ENCODE measurements around the gene STK32B.
"Not testable (repeated sequence)": the region's sequence is repeated elsewhere in the genome, so short reads cannot be mapped to it uniquely, and the experiment has no call there.

STK32B gene

DNA sequence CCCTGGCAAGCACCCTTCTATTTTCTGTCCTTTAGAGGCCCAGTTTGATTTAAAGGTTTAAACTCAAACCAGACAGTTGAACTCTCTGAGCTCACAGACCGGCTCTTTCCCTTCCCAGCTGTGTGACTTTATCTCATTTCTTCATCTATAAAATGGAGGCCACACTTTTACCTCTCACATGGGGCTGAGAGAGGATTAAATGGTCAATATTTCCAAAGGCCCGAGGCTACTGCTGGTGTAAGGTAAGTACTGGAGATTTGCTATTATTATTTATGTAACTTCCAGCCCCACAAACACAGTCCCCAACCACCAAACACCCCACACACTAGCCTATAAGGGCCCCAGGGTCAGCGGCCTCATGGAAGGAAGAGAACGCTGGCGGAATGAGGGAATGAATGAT lies 18.5 kb upstream of the STK32B start:
- DNase-seq: no peak

DNA sequence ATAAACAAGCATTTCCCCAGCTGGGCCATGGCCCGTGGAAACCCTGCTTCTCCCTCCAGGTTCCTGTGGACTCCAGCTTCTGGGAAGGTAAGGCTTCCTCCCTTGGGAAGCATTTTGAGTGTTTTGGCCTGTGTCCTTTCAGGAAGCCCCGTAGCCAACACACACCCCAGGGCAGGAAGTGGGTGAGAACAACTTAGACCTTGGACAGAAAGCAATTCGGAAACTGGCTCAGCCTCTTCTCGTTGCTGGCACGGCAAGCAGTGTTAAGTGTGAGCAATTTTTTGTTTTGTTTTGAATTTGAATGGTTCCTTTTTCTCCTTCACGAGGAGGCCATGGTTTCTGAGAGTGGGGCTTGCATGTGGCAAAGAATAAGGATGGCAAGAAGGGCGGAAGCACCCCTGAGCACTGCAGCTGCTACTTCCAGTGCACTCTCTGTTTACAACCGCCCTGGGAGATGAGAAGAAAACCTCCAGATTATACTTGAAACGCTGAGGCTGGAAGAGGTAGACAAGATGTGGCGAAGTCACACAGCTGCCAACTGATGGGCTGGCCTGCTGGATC lies 17.9 kb upstream of the STK32B start:
- DNase-seq: no peak

GRCh38 chr4:5034206-5034605 lies 17.1 kb upstream of the STK32B start:
- DNase-seq: no peak

DNA sequence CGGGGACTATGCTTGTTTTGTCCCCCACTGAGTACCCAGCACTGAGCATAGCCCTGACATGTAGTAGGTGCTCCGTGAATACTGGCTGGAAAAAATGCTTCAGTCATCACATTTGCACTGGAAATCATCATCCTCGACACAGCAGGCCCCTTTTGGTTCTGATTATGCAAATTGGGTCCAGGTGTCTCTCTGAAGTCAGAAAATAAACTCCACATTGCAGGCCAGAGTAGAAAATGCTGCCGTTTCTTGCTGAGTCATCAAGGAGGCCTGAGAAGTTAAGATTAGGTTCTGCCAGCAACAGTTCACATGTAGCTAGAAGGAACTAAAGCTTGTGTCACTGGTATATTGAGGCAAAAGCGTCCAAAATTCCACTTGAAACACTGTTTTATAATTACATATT lies 15.0 kb upstream of the STK32B start:
- no peak for DNase-seq

DNA sequence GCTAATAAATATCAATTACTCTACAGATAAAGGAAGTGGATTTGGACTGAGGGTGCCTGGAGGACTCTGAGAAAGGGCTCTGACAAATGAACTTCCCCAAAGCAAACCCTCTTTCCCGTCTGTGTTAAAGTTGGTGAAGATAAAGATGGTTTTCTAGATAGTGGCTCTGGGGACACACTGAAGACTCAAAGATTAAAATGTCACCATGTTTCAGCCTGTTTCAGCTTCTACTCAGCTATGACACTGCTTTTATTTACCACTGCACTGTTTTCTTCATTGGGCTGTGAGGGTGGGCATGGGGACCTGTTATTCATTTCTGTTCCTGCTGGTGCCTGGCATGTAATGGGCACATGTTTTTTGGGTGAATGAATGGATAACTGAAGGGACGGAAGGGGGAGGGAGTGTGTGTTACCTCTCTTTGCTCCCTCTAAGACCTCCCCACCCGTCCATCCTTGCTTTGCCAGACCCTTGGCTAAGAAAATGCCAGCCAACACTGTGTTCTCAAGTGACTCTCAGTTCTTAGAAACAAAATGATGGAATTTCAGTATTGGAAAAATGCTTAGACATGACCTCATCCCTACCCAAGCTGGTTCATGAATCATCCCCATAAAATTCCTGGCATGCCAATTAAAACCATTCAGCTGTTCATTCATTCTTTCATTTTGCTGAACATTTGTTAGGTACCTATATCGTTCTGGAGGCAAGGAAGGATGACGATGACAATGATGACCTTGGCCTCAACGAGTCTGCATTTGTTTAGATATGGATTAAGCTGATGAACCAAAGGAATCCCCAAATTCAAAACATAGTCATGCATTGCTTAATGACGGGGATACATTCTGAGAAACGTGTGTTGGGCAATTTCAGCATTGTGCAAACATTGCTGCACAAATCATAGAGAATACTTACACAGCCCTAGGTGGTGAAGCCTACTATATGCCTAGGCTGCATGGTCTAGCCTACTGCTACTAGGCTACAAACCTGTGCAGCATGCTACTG lies 13.4 kb upstream of the STK32B start:
- DNase-seq: no peak

- DNase-seq: no peak
Measured at GRCh38 chr4:5039800-5040199, 11.5 kb upstream of the STK32B start.

DNA sequence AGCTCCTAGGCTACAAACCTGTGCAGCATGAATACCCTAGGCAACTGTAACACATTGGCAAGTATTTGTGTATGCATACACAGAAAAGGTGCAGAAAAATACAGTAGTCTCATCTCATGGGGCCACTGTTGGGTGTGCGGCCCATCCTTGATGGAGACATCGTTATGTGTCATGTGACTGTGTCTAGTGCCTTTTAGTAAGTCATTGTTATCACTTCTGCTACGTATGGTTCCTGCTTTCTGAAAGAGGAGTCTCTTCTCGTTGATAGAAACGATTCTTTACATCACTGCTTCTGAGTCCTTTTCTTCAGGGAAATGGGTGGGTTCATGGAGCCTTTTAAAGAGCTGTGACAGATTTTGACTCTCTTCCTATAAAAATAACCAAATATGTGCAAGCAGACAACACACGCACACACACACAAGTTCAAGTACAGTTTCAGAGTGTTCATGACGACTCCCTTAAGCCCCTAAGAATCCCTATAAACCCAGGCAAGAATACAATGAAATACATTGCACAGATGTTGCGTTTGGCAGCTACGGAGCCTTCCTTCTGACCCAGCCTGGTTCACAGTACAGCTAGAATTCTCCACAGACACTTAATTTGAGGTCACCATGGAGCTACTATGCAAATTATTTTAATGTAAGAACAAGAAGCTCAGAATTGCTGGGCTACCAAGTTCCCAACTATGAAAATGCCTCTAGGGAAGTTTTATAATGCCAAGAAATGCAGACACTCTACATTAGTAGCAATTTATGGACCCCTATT lies 10.2 kb upstream of the STK32B start:
- DNase-seq: no peak

DNA sequence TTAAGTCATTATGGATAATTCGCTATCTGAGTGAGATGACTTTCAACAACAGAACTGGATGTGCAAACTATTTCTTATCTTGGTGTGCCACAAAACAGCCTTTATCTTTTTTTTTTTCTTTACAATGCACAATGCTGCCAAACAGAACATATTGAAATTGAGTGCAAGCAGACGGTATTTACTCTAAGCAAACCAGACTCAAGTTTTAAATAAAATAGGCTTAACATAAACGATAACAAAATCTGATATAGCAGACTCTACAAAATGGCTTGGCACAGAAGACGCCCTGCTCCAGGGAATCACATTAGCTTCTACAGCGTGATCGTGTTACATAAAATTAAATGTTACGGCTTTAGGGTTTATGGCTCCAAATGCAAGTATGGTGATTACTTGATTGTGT lies 9.6 kb upstream of the STK32B start:
- DNase-seq: no peak

DNA sequence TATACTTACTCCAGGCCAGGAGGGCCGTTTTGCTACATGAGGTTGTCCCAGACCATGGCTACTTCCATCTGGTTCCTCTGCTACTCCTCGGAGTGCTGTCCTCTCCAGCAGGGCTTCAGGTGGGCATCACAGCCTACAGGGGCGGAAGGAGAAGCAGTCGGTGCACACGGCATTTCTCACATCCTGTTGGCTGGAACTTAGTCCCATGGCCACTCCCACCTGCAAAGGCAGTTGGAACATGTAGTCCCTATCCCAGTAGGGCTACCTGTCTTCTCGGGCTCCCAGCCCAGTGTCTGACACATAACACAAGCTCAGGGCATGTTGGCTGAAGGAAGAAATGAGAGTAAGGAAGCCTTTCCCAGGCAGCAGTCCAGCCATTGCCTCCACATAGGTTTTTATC lies 7.7 kb upstream of the STK32B start:
- DNase-seq: no peak

DNA sequence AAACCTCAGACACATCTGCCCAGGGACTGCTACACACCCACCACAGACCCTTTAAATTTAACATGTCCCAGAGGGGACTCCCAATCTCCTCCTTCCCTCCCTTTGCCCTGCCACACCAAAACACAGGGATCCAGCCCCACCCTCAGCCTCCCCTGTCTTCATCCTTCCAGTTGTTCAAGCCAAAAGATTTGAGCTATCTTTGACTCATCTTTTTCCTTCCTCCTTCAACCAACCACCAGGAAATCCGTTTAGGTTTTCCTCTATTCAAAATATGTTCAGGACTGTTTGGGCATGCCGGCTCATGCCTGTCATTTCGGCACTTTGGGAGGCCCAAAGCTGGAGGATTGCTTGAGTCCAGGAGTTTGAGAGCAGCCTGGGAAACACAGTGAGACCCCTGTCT lies 6.9 kb upstream of the STK32B start:
- no peak for DNase-seq

DNA sequence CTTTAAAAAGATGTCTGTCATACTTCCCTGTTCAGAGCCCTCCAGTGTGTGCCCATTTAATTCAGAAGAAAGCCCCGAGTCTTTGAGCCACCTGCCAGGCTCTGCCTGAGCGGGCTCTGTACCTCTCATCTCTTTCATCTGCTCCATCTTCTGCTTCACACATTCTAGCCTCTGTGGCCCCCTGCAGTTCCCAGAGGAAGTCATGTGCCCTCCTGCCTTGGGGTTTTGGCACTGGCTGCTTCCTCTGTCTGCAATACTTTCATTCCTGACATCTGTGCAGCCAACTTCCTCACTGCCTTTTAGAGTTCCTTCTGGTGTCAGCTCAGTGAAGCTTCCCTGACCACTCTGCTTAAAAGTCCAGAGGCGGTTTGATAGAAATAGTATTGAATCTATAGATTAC lies 6.2 kb upstream of the STK32B start:
- no peak for DNase-seq

GRCh38 chr4:5048721-5049120 lies 2.6 kb upstream of the STK32B start:
- no peak for DNase-seq

DNA sequence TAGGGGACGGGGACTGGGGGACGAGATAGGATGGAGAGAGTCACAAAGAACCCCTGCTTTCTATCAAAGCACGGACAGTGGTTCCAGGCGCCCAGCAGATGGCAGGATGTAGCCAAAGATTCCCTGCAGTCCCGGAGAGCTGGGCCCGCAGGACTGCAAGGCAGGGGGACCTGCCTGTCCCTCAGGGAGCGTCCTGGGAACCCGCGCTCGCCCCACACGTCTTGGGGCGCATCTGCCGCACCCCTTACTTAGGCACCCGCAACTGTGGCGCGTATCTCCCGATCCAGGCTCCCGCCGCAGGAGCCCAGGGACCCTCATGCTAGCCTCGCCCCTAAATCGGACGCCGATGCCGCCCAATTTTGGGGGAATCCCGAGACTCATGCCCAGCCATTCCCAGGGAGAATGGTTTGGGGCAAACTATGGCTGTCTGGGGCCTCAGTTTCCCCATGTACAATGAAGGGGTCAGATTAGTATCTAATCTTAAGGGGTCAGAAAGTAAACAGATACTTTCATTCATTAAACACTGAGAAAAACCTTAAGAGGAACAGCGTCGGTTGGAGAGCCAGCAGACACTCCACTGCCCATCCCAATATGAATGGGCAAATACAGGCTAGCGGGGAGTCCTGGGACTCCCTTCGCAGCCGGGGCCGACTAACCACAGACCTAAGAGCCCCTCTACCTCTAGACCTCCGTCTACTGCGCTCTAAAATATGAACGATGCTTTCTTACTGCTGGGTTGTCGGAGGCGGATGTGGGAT lies 581 bp upstream of the STK32B start:
- DNase-seq: peak; percentile 7

DNA sequence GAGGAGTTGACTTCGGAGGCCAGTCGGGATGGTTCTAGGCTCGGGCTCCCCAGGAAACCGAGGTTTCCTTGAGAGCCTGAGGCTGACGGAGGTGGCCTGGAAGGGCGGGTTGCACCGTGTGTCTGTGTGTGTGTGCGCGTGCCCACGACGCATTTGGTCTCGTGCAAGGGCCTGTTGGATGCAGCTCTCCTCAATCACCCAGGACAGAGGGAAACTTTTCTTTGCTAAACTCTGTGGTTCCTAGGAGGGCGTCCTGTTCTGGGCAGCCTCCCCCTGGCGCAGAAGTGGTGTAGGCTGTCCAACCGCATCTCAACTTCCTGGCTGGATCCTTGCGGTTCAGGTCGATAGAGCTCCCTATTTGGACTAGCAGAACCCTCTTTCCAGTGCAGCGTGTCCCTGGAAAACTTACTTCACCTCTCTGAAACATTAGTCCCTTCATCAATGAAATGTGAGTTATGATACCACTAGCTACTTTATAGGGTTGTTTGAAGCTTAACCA lies 973 bp downstream of the STK32B start:
- no peak for DNase-seq

DNA sequence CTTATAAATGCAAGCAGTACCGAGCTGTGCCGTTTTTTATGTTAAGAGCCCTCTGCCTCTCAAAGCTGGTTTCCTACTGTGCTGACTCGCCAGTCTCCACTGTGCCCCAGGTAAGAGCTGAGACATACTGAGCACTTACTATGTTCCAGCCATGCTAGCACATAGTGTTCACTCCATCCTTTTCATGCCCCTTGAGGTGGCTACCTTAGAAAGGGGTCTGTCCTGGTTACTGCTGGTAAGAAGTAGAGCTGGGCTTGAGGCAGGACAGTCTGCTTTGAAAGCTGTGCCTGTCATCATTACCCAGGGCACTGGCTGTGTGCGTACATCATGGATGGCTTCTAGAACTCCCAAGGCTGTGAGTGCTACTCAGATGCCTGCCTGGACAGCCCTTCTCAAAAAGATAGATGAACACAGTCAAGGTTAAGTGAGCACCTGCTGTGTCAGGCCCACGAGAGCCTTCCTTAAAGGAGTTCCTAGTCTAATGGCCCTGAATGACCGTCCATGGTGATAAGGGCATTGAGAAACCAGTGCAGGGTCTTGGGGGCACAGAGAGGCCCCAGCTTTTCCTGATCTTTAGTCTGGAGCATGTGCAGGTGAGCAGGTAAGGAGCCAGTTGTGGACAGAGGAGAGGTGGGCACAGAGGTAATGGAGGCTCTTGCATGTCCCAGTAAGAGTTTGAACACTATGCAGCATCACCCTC lies 1.6 kb downstream of the STK32B start:
- no peak for DNase-seq

GRCh38 chr4:5054532-5054931 lies 3.3 kb downstream of the STK32B start:
- no peak for DNase-seq

DNA sequence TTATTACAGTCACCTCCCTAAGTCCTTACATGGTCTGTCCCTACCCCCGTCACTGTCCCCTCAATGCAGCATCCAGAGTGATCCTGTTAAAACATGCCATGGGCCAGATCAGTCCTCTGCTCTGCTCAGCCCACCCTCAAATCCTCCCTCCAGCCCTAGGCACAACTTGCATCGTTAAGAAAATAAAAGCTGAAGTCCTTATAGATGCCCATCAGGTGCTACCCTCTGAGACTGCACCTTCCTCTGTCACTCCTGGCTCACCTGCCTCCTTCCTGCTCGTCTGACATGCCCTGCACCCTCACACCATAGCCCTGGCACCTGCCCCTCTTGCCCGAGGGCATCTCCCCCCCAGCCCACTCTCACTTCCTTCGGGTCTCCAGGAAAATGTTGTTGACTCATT lies 4.1 kb downstream of the STK32B start:
- no peak for DNase-seq

DNA sequence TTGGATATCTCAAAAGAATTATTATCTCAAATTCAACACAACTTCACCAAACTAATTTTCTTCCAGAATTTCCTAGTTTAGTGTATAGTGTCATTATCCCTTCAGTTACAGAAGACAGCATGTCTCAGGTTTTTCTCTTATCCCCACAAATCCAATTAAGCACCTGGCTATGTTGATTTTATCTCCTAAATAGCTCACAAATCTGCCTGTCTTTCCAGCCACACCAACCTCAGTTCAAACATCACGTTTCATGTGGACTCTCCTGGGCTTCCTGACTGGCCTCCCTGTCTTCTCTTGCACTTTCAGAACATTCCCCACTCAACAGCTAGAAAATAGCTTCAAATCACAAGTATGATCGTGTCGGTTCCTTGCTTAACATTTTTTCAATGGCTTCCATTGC lies 14.8 kb downstream of the STK32B start:
- DNase-seq: no peak

DNA sequence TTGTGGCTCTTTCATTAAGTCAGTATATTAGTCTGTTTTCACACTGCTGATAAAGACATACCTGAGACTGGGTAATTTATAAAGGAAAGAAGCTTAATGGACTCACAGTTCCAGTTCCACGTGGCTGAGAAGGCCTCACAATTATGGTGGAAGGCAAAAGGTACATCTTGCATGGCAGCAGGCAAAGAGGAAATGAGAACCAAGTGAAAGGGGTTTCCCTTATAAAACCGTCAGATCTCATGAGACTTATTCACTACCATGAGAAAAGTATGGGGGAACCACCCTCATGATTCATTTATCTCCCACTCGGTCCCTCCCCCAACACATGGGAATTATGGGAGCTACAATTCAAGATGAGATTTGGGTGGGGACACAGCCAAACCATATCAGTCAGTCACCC lies 15.7 kb downstream of the STK32B start:
- not testable (repeated sequence) for DNase-seq

DNA sequence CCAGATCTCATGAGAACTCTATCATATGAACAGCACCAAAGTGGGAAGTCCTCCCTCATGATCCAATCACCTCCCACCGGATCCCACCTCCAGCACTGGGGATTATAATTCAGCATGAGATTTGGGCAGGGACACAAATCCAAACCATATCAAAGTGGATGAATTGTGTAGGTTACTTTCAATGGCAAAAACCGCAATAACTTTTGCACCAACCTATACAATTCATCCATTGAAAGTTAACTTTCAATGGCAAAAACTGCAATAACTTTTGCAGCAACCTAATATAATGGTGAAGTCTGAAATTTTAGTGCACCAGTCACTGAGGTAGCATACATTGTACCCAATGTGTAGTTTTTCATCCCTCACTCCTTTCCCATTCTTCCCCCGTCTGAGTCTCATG lies 16.6 kb downstream of the STK32B start:
- DNase-seq: no peak

GRCh38 chr4:5069901-5070300 lies 18.6 kb downstream of the STK32B start:
- no peak for DNase-seq

DNA sequence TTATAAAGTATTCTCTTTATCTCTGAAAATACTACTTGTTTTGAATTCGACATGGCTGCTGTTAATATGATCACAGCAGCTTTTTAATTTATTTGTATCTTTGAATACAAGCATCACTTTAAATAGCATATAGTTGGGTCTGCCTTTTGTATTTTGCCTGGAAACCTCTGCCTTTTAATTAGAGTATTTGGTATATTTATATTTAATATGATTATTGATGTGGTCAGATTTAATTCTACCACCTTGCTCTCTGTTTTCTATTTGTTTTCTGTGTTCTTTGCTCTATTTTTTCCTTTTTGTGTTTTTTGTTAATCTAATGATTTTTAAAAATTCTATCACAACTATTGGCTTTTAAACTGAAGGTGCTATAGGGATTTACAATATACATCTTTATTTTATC lies 21.7 kb downstream of the STK32B start:
- no peak for DNase-seq
